Fibroblast of peridontal ligament (primary cell): ENCODE measurements around the gene EML1.

ENCODE experiments used
- DNase-seq: peaks from one replicate; pipeline ENCODE4 v3.0.0-alpha.2; 2010; ENCODE audit errors: extremely low read depth

The EML1 gene

DNA sequence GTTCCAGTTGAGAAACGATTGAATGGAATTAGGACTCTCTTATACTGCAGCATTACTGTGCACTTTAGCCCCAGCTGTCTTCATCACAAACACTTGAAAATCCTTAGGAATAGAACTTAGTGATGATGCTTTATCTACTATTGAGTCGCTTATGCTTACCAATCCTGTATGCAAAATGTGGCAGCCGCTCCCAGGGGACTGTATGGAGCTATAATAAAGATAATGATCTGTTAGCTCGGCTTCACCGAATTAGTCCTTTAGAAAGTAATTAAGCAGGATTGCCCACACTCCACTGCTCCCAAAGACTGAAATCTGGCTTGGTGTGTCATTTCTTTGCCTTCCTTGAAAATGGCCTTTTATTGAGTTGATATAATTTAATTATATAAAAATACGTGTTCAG, 10.6 kb downstream of the EML1 start:
- no peak for DNase-seq

- no peak for DNase-seq
Measured at GRCh38 chr14:99805757-99806439, 12.7 kb downstream of the EML1 start.

GRCh38 chr14:99806836-99807235, 13.6 kb downstream of the EML1 start:
- DNase-seq: no peak

DNA sequence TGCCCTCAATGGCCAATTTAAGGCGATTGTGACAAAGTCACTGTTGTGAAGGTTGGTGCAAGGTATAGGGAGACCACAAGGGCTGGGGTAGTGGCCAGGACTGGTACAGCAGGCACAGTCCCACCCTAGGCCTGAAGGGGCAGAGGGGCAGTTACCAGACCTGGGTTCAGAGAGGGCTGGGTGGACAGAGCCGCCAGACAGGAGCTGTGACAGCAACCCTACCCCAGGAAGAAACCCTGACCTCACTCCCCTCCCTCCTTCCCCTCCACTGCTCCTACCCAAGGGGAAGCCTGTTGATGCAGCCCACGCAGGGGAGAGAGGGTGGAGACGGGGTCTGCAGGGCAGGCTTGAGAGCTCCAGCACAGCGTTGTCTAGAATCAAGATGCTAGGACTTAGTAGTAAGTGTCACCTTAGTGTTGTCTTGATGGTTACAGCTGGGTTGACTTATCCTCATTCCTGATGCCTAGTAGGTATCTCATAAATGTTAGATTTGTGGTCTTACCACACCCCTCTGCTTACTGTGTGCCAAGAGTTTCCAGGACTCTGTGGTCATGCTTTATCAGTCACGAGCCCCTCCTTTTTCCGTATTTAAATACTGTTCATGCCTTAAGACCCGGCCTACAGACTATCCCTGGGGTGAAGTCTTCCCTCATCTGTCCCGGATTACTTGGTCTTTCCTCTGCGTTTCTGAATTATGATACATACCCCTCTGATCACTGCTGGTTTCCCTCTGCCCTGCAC, 14.4 kb downstream of the EML1 start:
- DNase-seq: peak; percentile 14

GRCh38 chr14:99808154-99808505, 14.9 kb downstream of the EML1 start:
- peak; percentile 11 for DNase-seq

- peak; percentile 53 for DNase-seq
Measured at GRCh38 chr14:99808515-99808914, 15.3 kb downstream of the EML1 start.

- peak; percentile 68 for DNase-seq
Measured at GRCh38 chr14:99809360-99809759, 16.1 kb downstream of the EML1 start.

DNA sequence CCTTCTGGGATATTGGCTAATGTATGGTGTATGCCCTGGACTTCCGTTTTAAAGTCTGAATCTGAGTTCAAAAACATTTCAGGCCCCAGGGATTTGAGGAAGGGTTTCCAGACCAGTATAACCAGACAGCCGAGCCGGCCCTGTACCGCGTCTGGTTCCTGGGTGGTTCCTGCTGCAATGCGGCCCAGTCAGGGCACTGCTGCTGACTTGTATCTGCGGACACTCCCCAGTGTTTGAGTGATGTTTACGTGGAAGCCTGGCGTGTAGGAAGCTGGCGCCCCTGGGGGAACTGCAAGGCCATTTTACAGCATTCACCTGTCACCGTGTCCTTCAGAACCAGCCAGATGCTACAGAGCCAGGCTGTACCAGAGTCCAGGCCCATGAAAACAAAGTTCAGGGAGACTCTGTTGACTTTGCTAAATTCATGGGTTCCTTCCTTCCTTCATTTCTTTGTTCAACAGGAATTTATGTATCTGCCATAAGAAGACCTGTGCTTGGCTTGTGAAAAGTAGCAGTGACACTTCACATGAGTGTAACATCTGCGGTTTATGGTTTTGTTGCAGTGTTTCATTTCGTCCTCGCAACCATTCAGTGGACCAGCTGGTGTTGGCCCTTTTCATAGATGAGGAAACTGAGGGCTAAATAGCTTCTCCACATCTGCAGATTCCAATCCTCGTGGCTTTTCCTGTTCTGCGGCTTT, 16.8 kb downstream of the EML1 start:
- no peak for DNase-seq

GRCh38 chr14:99810559-99810874, 17.3 kb downstream of the EML1 start:
- DNase-seq: no peak

- no peak for DNase-seq
Measured at GRCh38 chr14:99812096-99812750, 19.0 kb downstream of the EML1 start.

DNA sequence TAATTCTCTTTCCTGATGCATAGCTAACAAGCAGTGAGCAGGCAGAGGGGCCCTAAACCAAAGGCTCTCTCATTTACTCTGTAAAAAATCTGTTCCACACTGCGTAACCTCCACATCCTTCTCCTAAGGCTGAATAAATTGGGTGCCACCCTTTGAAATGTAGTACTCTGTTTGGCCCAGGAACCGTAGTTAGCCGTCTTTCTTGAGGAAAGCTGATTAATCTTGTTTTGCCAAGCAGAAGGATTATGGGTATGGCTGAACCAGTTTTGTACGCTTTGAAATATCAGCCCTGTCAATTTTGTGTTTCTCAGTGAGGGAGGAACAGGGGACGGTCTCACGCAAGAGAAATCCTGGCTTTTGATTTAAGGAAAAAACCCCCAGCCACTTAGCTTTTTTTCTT, 19.7 kb downstream of the EML1 start:
- DNase-seq: no peak

GRCh38 chr14:99815696-99816095, 22.5 kb downstream of the EML1 start:
- DNase-seq: no peak

DNA sequence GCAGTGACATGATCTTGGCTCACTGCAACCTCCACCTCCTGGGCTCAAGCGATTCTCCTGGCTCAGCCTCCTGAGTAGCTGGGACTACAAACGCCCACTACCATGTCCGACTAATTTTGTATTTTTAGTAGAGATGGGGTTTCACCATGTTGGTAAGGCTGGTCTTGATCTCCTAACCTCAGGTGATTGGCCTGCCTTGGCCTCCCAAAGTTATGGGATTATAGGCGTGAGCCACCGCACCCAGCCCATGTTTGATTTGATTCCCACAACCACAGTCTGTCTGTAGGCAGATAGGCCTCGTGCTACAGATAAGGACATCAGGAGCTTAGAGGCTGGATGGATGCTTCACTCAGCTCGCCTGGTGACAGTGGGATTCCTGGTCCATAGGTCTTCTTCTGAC, 23.0 kb downstream of the EML1 start:
- no peak for DNase-seq

GRCh38 chr14:99816642-99817041, 23.4 kb downstream of the EML1 start:
- DNase-seq: no peak

DNA sequence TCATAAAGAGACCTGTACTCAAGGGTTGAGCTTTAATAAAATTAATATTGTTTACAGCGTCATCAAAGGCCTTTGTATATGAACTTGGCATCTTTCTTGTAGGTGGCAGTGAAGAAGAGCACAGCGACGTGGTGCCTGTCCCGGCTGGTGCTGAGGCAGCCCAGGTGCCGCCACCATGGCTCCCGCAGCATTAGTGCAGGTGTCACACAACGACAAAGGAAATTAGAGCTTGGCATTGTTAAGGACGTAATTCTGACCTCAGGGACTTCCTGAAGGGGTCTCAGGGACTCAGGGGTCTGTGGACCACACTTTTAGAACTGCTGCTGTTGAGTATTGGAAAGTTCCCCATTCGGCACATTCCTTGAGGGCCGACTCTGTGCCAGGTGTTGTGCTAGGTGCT, 24.1 kb downstream of the EML1 start:
- no peak for DNase-seq

- no peak for DNase-seq
Measured at GRCh38 chr14:99818503-99819036, 25.4 kb downstream of the EML1 start.

DNA sequence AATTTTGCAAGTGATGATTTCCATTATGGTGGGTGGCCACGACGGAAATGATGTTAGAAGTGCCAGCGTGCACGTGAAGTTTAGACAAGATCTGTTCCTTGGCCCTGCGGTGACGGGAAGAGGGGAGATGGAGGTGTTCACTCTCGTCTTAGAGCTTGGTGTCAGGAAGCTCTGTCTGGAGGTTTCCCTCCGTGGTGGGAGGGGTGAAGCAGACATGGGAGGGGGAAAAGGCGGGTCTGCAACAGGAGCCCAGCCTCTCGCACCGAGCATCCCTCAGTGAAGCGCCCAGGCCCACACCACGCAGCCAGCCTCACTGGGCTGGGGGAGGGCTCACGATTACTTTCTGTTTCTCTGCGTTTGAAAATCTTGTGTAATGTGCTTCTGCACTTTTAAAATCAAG, 26.3 kb downstream of the EML1 start:
- DNase-seq: peak; percentile 17

GRCh38 chr14:99820702-99821331, 27.6 kb downstream of the EML1 start:
- no peak for DNase-seq

DNA sequence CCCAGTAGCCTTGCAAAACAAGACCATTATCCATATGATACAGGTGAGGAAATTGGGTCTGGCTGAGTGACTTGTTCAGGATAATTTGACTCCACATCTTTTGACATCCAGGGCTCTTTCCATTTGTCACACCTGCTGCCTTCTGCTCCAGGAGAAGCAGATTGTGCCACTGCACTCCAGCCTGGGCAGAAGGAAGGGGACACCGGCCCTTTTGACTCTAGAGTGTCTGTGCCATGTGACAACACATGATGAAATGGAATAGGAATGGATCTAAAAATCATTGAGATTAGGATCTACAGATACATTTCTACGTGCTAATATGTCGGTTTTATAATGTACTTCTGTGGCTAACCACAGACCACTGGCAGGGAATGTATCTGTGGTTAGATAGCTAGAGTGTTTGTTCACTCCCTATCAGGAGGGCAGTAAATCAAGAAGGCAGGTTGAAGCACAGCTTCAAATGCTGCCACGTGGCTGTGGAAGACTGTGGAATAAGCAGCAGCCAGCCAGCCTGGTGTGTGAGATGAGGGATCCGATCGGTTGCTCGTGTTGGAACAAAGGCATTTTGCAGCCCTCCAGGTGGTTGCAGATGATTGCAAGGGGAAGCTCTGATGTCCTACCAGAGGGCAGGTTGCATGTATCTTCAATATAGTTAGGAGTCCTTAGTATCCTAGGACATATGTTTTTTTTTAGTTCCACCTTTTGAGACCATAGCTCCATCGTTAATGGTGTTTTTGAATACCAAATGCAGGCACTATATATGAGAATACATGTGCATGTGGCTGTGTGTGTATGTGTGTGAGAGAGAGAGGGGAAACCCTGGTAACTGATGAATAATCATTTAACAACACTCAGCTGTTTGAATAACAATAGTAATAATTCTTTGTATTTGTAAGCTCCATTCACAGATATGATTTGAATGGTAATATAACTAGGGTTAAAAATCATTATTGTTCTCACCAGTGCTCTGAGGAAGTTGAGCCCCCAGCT, 28.6 kb downstream of the EML1 start:
- peak; percentile 41 for DNase-seq

GRCh38 chr14:99822800-99823455, 29.7 kb downstream of the EML1 start:
- no peak for DNase-seq
